Skeletal muscle satellite cell (primary cell): Measurements from ENCODE around the gene CHCHD5.
"Not testable (repeated sequence)": the region's sequence is repeated elsewhere in the genome, so short reads cannot be mapped to it uniquely, and the experiment has no call there.

ENCODE experiments used
- H3K27me3 ChIP-seq: 2 replicates; pipeline ENCODE4 v1.7.0; 2013; ENCODE audit warnings: low read length; ENCODE audit not compliant: control insufficient read depth, insufficient read depth
- H3K36me3 ChIP-seq: 2 replicates; pipeline ENCODE4 v1.7.0; 2013; ENCODE audit warnings: mild to moderate bottlenecking, control low read depth, low read length; ENCODE audit not compliant: insufficient read depth
- H3K4me1 ChIP-seq: 2 replicates; pipeline ENCODE4 v1.7.0; 2013; ENCODE audit warnings: low read length; ENCODE audit not compliant: control insufficient read depth, insufficient read depth
- H3K4me2 ChIP-seq: 2 replicates; pipeline ENCODE4 v1.7.0; 2013; ENCODE audit warnings: mild to moderate bottlenecking, low read length
- H3K4me3 ChIP-seq: 2 replicates; pipeline ENCODE4 v1.7.0; 2013; ENCODE audit warnings: low read length
- H3K9ac ChIP-seq: 2 replicates; pipeline ENCODE4 v1.7.0; 2013; ENCODE audit warnings: mild to moderate bottlenecking, low read depth, low read length, moderate library complexity
- H3K9me3 ChIP-seq: replicated peaks from 2 replicates; pipeline ENCODE4 v1.7.0; 2013; ENCODE audit warnings: mild to moderate bottlenecking, control low read depth, low read length

Gene CHCHD5

GRCh38 chr2:112612283-112612682 lies 27.9 kb downstream of the CHCHD5 start:
- not testable (repeated sequence) for H3K27me3 ChIP-seq, H3K36me3 ChIP-seq, H3K9me3 ChIP-seq, H3K4me1 ChIP-seq, H3K4me3 ChIP-seq, H3K4me2 ChIP-seq, H3K9ac ChIP-seq

- no peak overlapping the region for H3K4me3 ChIP-seq
- no peaks in the 10 kb centered on the region for H3K4me1 ChIP-seq
- no peak overlapping the region for H3K4me2 ChIP-seq
- H3K27me3 ChIP-seq = no peaks in the 10 kb centered on the region
- no peak overlapping the region for H3K9ac ChIP-seq
- no peaks in the 10 kb centered on the region for H3K36me3 ChIP-seq
- H3K9me3 ChIP-seq = no peaks in the 10 kb centered on the region
These were observed 29.9 kb downstream of the CHCHD5 start for GRCh38 chr2:112614201-112614840.

GRCh38 chr2:112615051-112615450 lies 30.6 kb downstream of the CHCHD5 start:
- Histone ChIP-seq H3K4me3 (no peak overlapping the region), H3K9ac (no peak overlapping the region), H3K9me3 (no peaks in the 10 kb centered on the region), H3K27me3 (no peaks in the 10 kb centered on the region), H3K4me2 (no peak overlapping the region), H3K36me3 (no peaks in the 10 kb centered on the region), H3K4me1 (no peaks in the 10 kb centered on the region)

- not testable (repeated sequence) for H3K4me3 ChIP-seq, H3K4me2 ChIP-seq, H3K36me3 ChIP-seq, H3K9ac ChIP-seq, H3K4me1 ChIP-seq, H3K27me3 ChIP-seq, H3K9me3 ChIP-seq
These were observed 31.4 kb downstream of the CHCHD5 start for GRCh38 chr2:112615798-112616197.

- Histone ChIP-seq H3K4me2 (no peak overlapping the region), H3K4me1 (peaks cover 20% of the 10 kb centered on the region), H3K4me3 (no peak overlapping the region), H3K27me3 (no peaks in the 10 kb centered on the region), H3K9me3 (no peaks in the 10 kb centered on the region), H3K9ac (no peak overlapping the region), H3K36me3 (no peaks in the 10 kb centered on the region)
These were observed 34.0 kb downstream of the CHCHD5 start for GRCh38 chr2:112618383-112618782.

GRCh38 chr2:112621790-112622527 lies 37.5 kb downstream of the CHCHD5 start:
- Histone ChIP-seq H3K4me1 (peaks cover 52% of the 10 kb centered on the region), H3K9me3 (no peaks in the 10 kb centered on the region), H3K9ac (no peak overlapping the region), H3K4me3 (peak overlapping the region; percentile 32), H3K36me3 (no peaks in the 10 kb centered on the region), H3K4me2 (peak overlapping the region; percentile 28), H3K27me3 (no peaks in the 10 kb centered on the region)

GRCh38 chr2:112622528-112622849 lies 38.1 kb downstream of the CHCHD5 start:
- no peaks in the 10 kb centered on the region for H3K9me3 ChIP-seq
- no peak overlapping the region for H3K4me3 ChIP-seq
- H3K36me3 ChIP-seq = no peaks in the 10 kb centered on the region
- H3K4me2 ChIP-seq = peak overlapping the region; percentile 28
- no peaks in the 10 kb centered on the region for H3K27me3 ChIP-seq
- no peak overlapping the region for H3K9ac ChIP-seq
- peaks cover 56% of the 10 kb centered on the region for H3K4me1 ChIP-seq

GRCh38 chr2:112623913-112624777 lies 39.7 kb downstream of the CHCHD5 start:
- no peaks in the 10 kb centered on the region for H3K9me3 ChIP-seq
- peak overlapping the region; percentile 42 for H3K4me2 ChIP-seq
- H3K36me3 ChIP-seq = no peaks in the 10 kb centered on the region
- peak overlapping the region; percentile 25 for H3K9ac ChIP-seq
- peak overlapping the region; percentile 22 for H3K4me3 ChIP-seq
- no peaks in the 10 kb centered on the region for H3K27me3 ChIP-seq
- peaks cover 72% of the 10 kb centered on the region for H3K4me1 ChIP-seq

GRCh38 chr2:112625474-112626114 lies 41.2 kb downstream of the CHCHD5 start:
- H3K9ac ChIP-seq = peak overlapping the region; percentile 76

GRCh38 chr2:112626604-112627059 lies 42.2 kb downstream of the CHCHD5 start:
- no peaks in the 10 kb centered on the region for H3K27me3 ChIP-seq
- H3K9ac ChIP-seq = peak overlapping the region; percentile 76
- H3K4me2 ChIP-seq = peak overlapping the region; percentile 81
- peaks cover 90% of the 10 kb centered on the region for H3K4me1 ChIP-seq
- no peaks in the 10 kb centered on the region for H3K9me3 ChIP-seq
- no peaks in the 10 kb centered on the region for H3K36me3 ChIP-seq
- H3K4me3 ChIP-seq = peak overlapping the region; percentile 60

More at GRCh38 chr2:112625474-112626114, 41.2 kb downstream of the CHCHD5 start:
- Histone ChIP-seq H3K4me3 (peak overlapping the region; percentile 7), H3K9me3 (no peaks in the 10 kb centered on the region), H3K27me3 (no peaks in the 10 kb centered on the region), H3K4me1 (peaks cover 86% of the 10 kb centered on the region), H3K36me3 (no peaks in the 10 kb centered on the region), H3K4me2 (peak overlapping the region; percentile 81)
